Epidermal melanocyte (primary cell): ENCODE data around the gene SLC35F5.
"Not testable (repeated sequence)": the region's sequence is repeated elsewhere in the genome, so short reads cannot be mapped to it uniquely, and the experiment has no call there.

Source experiments
- DNase-seq: peaks from one replicate; pipeline ENCODE4 v3.0.0; 2011; ENCODE audit warnings: low spot score; ENCODE audit not compliant: insufficient read length

The SLC35F5 gene

DNA sequence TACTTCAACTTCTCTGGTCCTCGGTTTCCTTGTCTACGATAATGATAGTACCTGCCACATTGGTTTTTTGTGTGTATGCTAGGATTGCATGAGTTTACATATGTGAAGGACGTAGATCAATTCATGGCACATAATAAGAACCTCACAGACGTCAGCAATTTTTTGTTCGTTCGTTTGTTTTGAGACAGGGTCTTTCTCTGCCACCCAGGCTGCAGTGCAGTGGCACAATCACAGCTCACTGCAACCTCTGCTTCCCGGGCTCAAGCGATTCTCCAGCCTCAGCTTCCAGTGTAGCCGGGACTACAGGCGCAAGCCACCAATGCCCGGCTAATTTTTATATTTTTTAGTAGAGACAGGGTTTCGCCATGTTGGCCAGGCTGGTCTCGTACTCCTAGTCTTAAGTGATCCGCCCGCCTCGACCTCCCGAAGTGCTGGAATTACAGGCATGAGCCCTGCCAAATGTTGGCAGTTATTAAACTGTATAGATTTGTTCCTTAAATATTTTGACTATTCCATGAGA is 756 bp upstream of the SLC35F5 start:
- no peak for DNase-seq

DNA sequence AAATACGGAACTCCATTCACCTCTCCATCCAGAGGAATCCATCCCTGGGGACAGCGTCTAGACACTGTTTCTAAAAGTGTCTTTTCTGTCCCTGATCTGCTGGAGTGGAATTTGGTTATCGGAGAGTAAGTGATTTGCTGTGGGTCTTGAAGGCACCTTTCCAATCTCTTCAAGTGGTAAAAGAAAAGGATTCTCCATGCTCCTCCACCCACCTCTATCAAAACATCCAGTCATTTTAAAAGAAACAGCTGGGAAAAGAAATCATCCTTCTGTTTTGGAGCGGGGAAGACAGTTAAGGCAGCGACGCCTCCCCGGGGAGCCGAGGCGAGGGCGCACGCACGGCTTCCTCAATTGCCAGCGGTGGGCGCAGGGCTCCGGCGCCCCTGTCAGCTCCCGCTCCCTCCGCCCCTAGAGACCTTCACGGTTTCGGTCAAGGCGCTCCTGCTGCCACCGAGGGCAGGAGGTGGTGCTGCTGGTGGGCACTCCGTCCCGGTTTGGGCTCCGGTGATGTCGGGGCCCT is 547 bp downstream of the SLC35F5 start:
- DNase-seq = no peak

DNA sequence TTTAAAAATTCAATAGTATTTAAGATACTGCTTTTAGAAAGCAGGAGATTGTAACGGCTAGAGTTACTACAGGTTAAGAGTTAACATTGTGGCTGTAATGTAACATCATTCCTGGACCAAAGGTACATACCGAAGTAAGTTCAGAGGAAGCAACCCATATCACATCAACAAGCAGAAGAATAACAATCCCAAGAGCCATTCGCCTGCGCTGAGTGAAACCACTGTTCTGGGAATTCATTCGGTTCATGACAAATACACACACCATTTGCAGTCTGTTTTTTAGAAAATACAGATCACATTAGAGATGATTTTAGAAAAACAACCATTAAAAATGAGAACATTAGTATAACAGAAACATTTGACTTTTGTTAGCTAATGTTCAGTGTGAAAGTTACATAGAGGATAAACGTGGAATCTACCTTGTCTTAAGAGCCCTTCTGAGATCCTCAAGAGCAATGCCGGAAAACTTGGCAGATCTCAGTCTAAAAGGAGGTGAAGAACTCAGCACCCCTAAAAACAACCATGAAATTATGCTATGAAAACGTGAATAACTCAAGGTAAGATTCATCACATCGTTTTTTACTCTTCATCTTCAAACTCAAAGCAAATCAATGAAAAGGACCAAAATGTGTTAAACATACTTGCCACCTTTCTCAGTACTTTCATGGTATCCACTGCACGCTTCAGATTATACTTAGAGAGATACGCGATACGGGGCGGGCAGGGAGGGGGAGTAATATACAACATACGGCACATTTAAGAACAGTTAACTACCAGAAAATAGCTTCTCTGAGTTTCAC is 1.2 kb downstream of the SLC35F5 start:
- DNase-seq = no peak

DNA sequence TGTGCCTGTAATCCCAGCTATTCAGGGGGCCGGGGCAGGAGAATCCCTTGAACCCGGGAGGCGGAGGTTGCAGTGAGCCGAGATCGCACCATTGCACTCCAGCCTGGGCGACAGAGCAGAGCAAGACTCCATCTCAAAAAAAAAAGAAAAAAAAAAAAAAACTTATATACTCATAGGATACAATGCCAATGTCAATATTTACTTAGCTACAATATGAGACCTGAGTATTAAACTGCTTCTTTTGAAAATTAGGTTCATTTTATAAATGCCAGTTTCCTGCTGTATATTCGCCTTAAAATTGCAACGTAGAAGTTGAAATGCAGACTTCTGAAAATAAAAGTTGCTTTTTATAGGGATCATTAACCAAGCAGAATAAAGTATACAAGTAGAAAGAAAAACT is 2.3 kb downstream of the SLC35F5 start:
- DNase-seq = no peak

DNA sequence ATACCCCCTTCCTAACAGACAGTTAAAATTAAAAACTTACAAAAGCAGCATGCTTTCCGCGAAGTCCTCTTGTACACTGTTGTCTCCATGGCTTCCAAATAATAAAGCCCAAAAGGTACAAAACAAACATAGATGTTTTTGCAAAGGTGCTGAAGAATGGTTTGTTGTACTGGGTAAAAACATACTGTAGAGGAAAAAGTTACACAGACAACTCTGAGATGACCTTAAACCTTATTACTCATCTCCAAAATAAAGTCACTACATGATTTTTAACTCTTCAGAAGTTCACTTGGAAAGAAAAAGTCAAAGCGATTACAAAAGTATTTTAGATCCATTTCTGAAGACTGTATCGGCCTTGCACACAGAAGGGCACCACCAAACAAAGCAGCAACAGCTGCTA is 6.1 kb downstream of the SLC35F5 start:
- no peak for DNase-seq

DNA sequence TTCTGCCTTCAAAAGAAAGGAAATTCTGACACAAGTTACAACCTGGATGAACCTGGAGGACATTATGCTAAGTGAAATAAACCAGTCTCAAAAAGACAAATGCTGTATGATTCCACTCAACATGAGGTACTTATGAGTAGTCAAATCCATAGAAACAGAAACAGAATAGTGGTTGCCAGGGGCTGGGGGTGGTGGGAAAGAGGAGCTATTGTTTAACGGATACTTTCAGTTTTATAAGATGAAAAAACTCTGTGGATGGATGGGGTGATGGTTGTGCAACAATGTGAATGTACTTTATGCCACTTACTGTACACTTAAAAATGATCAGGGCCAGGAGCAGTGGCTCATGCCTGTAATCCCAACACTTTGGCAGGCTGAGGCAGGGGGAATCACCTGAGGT is 15.4 kb downstream of the SLC35F5 start:
- DNase-seq = no peak

DNA sequence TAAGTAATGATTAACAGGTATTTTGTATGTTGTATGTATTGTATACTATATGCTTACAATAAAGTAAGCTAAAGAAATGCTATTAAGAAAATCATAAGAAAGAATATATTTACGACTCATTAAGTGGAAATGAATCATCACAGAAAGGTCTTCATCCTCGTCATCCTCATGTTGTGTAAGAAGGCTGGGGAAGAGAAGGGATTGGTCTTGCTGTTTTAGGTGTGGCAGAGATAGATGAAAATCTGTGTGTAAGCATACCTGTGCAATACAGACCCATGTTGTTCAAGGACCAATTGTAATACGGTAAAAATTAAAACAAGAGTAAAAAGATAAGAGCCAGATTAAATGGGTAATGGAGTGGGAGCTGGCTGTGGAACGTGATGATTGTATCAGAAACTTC is 16.6 kb downstream of the SLC35F5 start:
- no peak for DNase-seq

DNA sequence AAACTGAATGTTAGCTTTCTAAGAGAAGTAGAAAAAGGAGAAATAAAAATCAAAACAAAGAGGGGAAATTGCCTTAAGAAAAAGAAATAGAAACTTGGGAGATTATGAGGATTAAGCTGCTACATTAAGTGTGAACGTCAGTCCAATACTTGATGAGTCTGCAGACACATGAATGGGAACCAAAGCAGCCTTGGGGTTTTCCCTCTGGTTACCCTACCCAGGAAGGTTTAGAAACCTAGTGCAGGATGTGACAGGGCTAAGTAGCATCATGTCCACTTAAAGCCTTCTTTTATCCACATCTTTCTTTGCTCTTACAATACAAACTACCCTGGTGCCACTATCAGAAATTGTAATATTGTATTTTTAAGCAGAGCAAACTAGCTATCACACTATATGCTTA is 22.3 kb downstream of the SLC35F5 start:
- no peak for DNase-seq

DNA sequence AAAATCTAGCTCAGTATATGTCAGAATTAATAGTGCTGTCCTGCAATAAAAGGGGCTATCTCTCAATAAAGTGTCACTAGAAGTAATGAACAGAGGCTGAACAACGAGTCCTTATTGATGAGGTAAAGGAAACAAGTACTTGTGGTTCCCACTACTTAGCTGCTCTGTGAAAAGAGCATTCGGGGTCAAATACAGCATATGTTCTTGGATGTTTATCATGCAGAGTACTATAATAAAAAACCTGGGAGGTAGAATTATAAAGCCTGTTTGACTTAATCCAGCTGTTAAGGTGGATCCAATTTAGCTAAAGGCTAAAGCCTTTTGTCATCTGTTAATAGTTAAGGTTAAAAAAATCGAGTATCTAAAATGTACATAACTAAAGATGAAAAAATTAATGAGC is 32.4 kb downstream of the SLC35F5 start:
- no peak for DNase-seq

DNA sequence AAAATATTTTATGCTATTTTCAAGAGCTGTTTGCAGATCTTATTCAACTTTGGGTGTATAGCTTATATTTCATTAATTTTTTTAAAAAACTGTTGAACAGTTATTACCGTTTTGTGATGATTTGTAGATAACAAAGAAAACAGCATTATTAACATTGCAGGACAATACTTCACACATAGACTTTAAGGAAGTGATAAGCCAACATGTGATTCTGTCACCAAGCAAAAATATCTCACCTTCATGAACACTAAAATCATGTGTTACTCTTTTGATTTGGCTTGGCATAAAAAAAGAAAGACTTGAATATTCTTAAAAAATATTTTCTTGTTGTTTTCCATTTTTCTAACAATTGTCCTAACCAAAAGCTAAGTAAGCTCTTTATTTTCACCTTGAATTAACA is 33.0 kb downstream of the SLC35F5 start:
- no peak for DNase-seq

DNA sequence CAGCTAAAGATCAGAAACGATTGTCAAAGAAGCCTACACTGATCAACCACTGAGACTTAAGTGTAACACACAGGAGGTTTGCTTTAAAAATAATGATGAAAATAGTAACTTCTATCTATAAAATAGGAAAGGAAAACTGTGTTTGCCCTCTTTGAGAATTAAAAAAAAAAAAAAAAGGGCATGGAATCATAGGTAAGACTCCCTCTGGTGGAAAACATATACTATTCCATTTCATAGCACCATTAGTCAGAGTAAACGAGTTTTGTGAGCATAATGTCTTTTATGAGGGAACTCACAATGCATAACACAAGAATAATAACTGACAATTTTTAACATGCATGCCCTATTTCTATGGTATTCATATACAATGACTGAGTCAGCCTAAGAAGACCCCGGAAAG is 36.3 kb downstream of the SLC35F5 start:
- no peak for DNase-seq

DNA sequence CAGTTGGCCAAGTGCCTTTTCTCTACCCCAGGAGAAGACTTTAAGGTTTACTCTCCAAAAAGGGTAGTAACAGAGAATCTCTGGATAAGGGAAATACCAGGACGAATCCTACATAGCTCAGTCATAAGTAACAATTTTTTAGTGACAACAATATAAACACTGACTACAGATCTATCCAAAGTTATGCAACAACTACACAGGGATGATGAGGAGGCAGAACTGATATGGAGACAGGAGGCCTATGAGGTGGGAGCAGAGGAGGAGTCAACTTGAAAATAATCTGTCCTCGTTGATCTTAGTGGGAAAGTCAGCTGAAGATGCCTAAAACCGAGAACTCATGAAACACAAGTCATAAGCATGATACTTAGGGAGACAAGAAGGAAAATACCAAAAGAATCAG is 40.2 kb downstream of the SLC35F5 start:
- no peak for DNase-seq

DNA sequence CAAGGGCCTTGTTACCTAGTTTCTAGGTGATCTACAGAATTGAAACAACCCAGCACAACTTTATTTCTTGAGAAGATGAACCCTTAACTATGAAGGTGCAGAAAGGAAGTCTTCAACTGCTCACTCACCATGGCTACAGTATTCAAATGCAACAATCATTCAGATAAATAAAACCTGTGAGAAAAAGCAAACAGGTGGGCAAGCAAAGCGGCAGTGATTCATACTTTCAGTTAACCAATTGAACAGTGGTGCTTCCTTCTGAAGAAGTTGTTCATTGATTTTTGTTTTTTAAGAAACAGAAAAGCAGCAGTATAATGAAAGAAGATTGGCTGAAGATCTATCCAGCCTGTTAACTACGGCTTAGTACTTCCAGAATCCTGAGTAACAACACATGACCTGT is 43.5 kb downstream of the SLC35F5 start:
- DNase-seq = no peak

DNA sequence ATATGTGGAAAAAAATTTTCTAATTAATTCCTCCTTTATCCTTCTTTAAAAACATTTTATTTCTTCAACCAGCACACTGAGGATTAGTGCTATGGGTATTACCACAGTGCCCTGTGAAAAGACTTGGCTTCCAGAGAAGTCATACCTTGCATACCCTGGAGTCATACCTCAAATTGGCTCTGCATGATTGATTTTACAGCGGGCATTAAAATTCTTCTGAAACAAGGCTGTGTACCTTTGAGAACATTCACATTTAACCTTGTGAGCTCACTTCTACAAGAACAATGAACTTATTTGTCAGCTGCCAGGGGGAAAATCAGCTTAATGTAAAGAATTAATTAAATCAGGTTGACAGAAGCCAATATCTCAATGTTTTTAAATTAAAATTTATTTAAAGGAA is 44.6 kb downstream of the SLC35F5 start:
- no peak for DNase-seq

DNA sequence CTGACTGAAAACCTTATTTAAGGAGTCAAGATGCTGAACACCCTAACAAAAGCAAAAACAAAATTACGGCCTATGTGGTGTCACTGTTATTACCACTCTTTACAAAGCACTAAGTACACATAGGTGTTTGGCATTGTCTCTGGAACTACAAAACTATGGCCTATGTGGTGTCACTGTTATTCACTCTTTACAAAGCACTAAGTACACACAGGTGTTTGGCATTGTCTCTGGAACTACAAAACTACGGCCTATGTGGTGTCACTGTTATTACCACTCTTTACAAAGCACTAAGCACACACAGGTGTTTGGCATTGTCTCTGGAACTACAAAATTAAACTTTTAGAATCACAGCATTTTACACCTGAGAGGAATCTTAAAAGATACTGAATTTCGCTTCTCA is 47.4 kb downstream of the SLC35F5 start:
- no peak for DNase-seq

DNA sequence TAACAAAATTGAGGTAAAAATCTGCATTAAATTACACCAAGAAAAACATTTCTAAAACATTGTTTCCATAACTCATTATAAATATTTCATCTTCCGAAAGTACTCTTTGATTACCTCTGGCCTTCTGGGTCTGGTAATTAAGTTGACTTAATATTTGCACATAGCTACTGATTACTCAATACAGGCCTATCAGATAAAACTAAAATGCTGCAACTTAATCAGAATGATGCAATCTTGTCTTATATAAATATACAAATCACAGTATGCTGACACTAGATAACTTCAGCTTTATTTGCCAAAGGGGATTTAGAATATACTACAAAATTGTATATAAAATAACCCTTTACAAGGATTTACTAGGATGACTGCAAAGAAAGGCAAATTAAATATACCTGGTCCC is 49.3 kb downstream of the SLC35F5 start:
- no peak for DNase-seq

DNA sequence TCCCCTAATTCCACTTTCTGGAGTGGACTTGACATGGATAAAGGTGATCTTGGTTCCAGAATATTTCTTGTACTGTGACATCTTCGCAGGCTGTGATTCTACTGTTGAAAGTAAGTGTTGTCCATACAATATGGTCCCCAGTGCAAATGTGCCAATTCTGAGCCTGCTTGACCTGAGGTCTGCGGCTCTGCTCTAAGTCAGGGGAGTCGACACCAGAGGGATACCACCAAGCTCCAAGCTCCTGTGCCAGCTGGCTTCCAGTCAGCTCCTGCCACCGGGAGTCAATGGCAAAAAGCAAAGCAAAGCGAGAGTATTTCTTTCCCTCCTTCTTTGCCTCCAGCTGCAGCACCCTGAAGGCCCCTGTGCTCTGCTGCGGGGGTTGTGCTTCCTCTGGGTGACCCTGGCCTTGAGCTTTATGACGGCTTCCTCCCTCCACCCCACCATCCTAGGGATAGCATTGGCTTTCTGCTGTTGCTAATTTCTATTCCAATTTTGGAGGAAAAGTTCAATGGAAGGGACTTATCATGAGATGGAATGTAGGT is 50.4 kb downstream of the SLC35F5 start:
- no peak for DNase-seq

DNA sequence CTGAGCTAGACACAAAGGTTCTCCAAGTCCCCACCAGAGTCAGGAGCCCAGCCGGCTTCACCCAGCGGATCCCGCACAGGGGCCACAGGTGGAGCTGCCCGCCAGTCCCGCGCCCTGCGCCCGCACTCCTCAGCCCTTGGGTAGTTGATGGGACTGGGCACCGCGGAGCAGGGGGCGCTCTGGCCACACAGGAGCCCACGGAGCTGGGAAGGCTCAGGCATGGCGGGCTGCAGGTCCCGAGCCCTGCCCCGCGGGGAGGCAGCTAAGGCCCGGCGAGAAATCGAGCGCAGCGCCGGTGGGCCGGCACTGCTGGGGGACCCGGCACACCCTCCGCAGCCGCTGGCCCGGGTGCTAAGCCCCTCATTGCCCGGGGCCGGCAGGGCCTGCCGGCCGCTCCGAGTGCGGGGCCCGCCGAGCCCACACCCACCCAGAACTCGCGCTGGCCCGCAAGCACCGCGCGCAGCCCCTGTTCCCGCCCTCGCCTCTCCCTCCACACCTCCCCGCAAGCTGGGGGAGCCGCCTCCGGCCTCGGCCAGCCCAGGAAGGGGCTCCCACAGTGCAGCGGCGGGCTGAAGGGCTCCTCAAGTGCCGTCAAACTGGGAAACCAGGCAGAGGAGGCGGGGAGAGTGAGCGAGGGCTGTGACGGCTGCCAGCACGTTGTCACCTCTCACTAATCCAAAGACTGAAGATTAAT is 52.0 kb downstream of the SLC35F5 start:
- DNase-seq = not testable (repeated sequence)

DNA sequence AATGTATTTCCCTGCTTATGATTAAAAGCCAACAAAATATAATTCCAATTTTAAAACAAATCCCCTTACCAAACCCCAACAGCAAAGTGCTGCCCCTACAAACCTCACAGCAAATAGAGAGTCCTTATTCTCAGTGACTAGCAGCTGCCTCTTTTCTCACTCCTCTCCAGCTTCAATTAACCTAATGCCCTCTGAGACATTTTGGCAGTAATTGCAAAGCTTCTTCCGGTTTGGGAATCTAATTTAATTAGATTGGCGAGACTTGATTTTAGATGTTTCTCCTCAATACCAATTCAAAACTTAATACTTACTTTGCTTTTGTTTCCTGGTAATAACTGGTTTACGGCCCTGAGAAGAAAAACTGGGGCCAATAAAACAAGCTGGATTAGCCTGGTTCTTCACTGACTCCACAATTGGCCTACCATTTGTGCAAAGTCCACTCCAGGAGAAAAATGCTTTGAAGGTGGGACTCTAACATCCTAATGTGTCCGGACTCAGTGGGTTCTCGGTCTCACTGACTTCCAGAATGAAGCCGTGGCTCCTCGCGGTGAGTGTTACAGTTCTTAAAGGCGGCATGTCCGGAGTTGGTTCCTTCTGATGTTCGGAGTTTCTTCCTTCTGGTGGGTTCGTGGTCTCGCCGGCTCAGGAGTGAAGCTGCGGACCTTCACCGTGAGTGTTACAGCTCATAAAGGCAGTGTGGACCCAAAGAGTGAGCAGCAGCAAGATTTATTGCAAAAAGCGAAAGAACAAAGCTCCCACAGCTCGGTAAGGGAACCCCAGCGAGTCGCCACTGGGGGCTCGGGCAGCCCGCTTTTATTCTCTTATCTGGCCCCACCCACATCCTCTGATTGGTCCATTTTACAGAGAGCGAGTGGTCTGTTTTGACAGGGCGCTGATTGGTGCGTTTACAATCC is 52.8 kb downstream of the SLC35F5 start:
- no peak for DNase-seq

DNA sequence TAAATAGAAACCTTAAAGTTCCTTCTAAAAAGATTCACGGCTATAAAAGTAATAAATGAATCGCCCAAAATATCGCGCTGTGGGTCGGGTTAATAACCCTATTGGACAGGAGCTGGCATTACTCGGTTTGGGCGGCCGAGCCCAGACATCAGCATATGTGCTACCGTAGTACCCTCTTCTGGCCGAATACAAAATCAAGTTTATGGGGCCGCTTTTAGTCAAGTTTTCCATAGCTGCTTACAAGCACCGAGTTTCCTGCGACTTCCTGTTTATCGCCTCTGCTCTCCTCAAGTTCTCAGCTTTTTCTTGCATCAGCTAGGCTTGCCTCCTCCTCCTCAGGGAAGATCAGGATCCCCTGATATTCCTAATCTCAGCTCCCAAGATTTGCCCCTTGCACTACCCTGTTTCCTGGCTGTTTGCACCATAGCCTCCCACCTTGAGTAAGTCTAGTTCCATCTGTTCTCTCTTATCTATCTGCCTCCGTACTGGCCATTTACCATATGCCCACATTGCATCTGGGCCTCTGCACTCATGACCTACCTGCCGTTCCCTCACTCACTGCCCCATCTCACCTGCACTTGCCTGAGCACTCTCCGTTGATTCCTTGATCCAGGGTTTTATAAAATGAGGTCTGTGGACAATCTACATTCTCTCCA is 56.1 kb downstream of the SLC35F5 start:
- DNase-seq = no peak
